Stimulated activated CD4-positive, alpha-beta T cell treated with anti-CD3 and anti-CD28 coated beads, Interleukin-2, amount 100 ng/mL, for 24 hours (primary cell): ENCODE data around the gene C1orf122.

ENCODE experiments used
- DNase-seq, 2 donors: peaks; one replicate each; pipeline ENCODE4 v3.0.0-alpha.2; 2020

The C1orf122 gene

GRCh38 chr1:37802439-37802838, 5.2 kb upstream of the C1orf122 start:
- no peak for DNase-seq

DNA sequence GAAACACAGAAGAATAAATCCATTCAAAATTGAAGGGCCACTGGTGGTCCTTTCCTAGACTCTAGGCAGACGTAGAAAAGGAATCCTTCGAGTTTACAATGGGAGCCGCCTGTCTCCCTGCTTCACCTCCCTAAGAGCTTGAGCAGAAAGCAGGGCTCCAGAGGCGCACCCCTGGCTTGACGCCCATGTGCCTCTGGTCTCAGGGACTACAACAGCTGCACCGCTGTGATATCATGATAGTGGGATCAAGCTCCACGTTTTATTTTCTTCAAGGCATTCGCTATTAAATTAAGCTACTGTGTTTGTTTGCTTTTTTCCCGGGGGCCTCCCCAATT, 403 bp upstream of the C1orf122 start:
- DNase-seq: no peak

- DNase-seq: peak in 1 of 2 donors; percentile 60
Observed at GRCh38 chr1:37808369-37809319, 1.1 kb downstream of the C1orf122 start.

- DNase-seq: no peak
Observed at GRCh38 chr1:37809942-37810341, 2.4 kb downstream of the C1orf122 start.

DNA sequence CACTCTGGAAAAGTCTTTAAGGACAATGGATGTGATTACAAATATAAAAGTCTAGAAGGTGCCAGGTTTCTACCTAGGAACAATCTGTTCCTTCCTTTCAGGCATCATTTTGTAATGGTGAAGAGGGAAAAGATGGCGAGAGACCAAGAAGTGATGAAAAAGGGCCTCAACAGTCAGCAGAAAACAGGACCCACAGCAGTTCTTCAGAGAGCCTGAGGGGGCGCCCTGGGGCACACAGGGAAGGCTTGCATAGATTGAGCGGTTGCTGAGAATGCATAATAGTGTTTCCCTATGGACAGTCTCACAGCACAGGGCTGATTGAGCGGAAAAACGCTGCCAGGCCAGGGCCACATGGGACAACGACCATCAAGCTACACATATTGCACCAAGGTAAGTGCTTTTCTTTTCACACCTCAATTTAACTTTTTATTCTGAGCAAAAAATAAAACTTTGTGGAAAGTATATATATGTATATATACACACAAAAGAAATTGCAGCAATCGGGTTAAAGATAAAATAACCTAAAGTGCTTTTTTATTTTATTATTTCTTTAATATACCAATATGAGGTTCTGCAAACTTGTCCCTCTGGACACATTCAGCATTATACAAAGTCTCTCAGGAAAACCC, 3.6 kb downstream of the C1orf122 start:
- peak; percentile 66 to 73 for DNase-seq

- DNase-seq: no peak
Observed at GRCh38 chr1:37813529-37814145, 6.0 kb downstream of the C1orf122 start.

DNA sequence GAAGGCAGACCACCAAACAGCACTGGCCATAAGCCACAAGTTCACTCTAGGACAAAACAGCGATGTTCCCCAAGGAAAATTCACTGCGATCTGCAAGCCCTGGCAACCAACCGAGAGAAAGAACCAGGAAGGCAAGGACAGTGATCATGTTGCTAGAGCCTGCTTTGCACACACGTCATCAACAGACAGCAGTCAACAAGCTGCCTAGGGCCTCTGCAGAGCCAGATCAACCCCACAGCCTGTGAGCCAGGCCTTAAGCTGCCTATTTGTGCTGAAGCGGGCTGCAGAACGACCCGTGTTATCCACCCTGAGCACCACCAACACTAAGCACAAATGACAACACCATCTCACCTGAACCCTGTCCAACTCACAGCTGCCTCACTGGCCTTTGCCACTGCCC, 6.7 kb downstream of the C1orf122 start:
- DNase-seq: no peak

- DNase-seq: no peak
Observed at GRCh38 chr1:37817481-37817880, 9.9 kb downstream of the C1orf122 start.

DNA sequence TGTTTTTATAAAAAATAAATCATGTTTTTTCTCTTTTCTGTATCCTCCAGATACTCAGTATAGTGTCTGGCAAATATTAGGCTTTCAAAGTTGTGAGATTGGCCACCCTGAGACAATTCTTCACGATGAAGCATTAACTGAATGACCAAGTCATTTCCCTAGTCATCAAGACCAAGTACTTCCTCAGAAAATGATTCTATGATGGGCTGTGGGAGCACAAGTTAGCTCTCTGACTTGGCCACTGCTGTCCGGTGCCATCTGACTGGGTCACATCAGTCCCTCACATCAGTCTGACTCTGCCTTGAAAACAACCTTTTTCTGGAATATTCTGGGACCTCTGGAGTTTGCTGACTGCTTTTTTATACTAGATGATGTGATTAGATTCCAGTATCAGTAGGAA, 13.9 kb downstream of the C1orf122 start:
- no peak for DNase-seq

- no peak for DNase-seq
Observed at GRCh38 chr1:37822906-37823815, 15.6 kb downstream of the C1orf122 start.

GRCh38 chr1:37824001-37824400, 16.4 kb downstream of the C1orf122 start:
- DNase-seq: no peak

DNA sequence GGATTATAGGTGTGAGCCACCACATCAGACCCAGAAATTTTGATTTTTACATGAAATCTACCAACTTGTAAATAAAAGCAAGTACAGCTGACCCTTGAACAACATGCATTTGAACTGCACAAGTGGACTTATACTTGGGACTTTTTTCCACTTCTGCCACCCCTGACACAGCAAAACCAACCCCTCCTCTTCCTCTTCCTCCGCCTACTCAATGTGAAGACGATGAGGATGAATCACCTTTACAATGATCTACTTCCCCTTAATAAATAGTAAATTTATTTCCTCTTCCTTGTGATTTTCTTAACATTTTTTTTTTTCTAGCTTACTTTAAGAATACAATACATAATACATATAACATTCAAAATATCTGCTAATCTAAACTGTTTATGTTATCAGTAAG, 17.9 kb downstream of the C1orf122 start:
- DNase-seq: no peak

GRCh38 chr1:37828410-37829074, 21.0 kb downstream of the C1orf122 start:
- DNase-seq: no peak

DNA sequence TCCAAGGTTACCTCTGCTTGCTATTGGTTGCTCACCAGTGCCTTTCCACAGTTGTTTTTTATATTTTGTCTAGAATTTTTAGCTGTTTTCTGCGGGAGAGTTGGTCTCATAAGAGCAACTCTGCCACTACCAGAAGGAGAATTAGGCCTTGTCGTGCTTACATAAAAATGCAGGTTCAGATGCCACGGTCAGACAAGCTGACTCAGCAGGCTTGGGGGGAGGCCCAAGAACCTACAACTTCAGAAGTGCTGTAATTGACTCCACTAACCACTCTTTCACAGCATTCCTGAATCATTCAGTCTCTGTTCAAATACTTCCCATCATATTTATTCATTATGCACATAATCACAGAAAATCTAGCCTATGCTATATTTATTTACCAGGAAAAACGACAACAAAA, 23.5 kb downstream of the C1orf122 start:
- no peak for DNase-seq

GRCh38 chr1:37831809-37832208, 24.2 kb downstream of the C1orf122 start:
- DNase-seq: no peak

GRCh38 chr1:37836788-37837187, 29.2 kb downstream of the C1orf122 start:
- DNase-seq: no peak

- DNase-seq: no peak
Observed at GRCh38 chr1:37839676-37840075, 32.1 kb downstream of the C1orf122 start.

- DNase-seq: no peak
Observed at GRCh38 chr1:37840711-37841110, 33.1 kb downstream of the C1orf122 start.

GRCh38 chr1:37841652-37842051, 34.1 kb downstream of the C1orf122 start:
- no peak for DNase-seq

DNA sequence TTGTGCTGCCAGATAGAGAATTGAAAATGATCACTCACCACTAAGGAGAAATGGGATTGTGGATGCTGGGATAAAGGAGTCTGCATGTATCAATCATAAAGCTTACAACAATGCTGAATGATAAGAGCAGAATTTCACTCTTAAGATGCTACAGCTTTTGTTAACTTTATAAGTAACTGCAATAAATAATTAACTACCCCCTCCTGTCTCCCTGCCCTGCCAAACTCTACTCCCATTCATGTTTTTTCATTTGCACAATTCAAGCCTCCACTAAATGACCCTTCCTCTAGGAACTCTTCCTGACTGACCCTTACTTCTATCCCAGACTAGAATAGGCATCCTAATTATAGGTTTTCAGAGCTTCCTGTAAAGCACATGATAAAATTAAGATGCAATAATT, 36.9 kb downstream of the C1orf122 start:
- DNase-seq: no peak

DNA sequence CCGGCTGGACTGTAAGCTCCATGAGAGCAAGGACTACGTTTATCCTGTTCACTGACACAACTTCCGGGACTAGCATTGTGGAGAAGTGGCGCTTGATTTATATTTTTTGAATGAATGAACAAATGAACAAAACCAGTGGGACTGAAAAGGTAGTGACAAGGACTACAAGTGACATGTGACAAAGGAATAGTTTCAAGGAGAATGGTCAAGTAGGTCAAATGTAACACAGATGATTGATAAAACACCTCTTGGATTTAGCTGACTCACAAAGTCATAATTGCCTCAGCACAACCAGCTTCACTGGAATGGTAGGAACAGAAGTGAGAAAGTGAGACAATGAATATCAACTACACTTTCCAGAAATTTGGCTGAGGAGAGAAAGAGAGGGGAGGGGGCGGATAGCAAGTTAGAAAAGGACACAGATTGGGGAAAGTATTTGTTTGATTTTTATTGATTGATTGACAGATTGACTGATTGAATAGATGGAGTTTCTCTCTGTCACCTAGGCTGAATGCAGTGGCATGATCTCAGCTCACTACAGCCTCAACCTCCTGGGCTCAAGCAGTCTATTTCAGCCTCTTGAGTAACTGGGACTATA, 37.6 kb downstream of the C1orf122 start:
- no peak for DNase-seq

DNA sequence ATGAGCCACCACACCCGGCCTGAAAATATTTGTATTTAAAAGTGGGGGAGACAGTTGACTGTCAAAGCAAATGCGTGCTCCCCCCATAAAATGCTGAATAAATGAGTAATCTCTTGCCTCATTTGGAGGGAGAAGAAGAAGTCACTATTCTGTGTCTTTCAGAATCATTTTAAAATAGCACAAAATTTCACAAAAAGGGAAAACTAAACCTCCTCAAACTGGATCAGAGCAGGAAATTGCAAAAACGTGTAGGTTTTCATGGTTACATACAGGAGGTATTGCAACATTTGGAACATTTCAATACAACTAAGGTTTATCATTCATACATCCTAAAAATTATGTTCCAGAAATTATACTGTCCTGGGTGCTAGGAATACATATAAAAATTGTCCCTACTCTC, 38.2 kb downstream of the C1orf122 start:
- no peak for DNase-seq
